NT2/D1 (cell line): Measurements from ENCODE around the gene PARD3.

Experiments used
- YY1 ChIP-seq: IDR thresholded peaks from 2 replicates; pipeline ENCODE4 v1.6.1; 2011; ENCODE audit not compliant: insufficient read length, insufficient read depth
- ZNF274 ChIP-seq: IDR thresholded peaks from 2 replicates; pipeline ENCODE4 v1.6.1; 2011; ENCODE audit warnings: mild to moderate bottlenecking, low read depth, low read length

DNA sequence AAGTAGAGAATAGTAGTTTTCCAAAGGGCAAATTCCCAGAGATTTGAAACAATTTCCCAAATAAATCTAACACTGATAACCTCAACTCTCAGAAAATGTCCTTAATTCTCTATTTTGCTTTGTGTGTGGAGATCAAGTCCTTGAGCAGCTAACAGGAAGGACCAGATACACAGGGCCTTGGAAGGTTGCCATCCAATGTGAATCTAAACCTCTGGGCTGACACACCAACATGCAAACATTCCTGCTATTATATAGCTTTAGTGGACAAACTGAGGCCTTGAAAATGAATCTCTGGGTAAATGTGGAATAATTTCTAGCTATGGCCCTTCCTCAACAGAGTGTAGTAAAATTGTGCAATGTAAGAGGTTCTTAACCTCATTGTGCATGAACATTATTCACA, 44.1 kb upstream of the PARD3 start:
- TF ChIP-seq YY1 (no peak), ZNF274 (no peak)
